ENCODE data around the gene WWC1. TPM values are rescaled to one million over a fixed set of nuclear protein-coding genes. Genes with fewer than 3 reads are reported as not detected.

WWC1 gene
- total RNA-seq, 1 experiment from 2014 or later, result 97.7 TPM

GRCh38 chr5:168305281-168305680, 13.8 kb downstream of the WWC1 start:
- Histone ChIP-seq H2AFZ (no peak overlapping the region), H3K27me3 (ENCODE audit: insufficient read depth, low read depth) (no peaks in the 10 kb centered on the region), H3F3A (ENCODE audit: insufficient read depth, low read depth) (peaks cover 32% of the 10 kb centered on the region), H3K27ac (no peak overlapping the region), H3K4me2 (no peak overlapping the region), H3K79me2 (ENCODE audit: low read depth) (peaks cover 92% of the 10 kb centered on the region), H4K20me1 (ENCODE audit: insufficient read depth) (no peaks in the 10 kb centered on the region; the same call in 1 of the 2 replicates), H3K4me3 (no peak overlapping the region), H3K9me3 (ENCODE audit: insufficient read depth, low read depth) (no peaks in the 10 kb centered on the region), H3K9me2 (ENCODE audit: insufficient read depth) (no peaks in the 10 kb centered on the region), H3K4me1 (replicated peaks; ENCODE audit: insufficient read depth) (peaks cover 41% of the 10 kb centered on the region), H3K36me3 (ENCODE audit: low read depth) (peaks cover 14% of the 10 kb centered on the region; the same call in 1 of the 2 replicates)
- intact Hi-C loops (cut with micrococcal nuclease; ENCODE audit: unreplicated experiment), result no loop called here
- BruUV-seq (replicated peaks), result no TSS peak
- no peak for DNase-seq
- ChIA-PET POLR2A (ENCODE audit: unreplicated experiment) (interaction anchor here (0.7 to 0.8 kb wide), 2 partner anchors 9 to 653 kb away, joined by 3 read pairs; no protein-coding TSS in a partner anchor), CTCF (interaction anchor here (0.6 kb wide), 1 partner anchor 10 kb away, joined by 6 read pairs; no protein-coding TSS in a partner anchor)
- TF ChIP-seq EZH2 (IDR thresholded peaks at IDR 0.05; ENCODE audit: low read depth), result no peak
- no peak for TF ChIP-seq CTCF (conservative IDR thresholded peaks at IDR 0.05)

GRCh38 chr5:168307022-168307421, 15.6 kb downstream of the WWC1 start:
- H3K9me3 ChIP-seq (ENCODE audit: insufficient read depth, low read depth), result no peaks in the 10 kb centered on the region
- H3K4me3 ChIP-seq, result no peak overlapping the region
- CTCF ChIA-PET, result interaction anchor here (0.6 to 0.9 kb wide), 2 partner anchors 13 to 16 kb away, joined by 3 to 5 read pairs; no protein-coding TSS in a partner anchor
- peaks cover 23% of the 10 kb centered on the region; the same call in 1 of the 2 replicates for H3F3A ChIP-seq (ENCODE audit: insufficient read depth, low read depth)
- intact Hi-C loops (cut with micrococcal nuclease; ENCODE audit: unreplicated experiment), result no loop called here
- H3K79me2 ChIP-seq (ENCODE audit: low read depth), result peaks cover 96% of the 10 kb centered on the region
- TF ChIP-seq EZH2 (IDR thresholded peaks at IDR 0.05; ENCODE audit: low read depth) (no peak), CTCF (conservative IDR thresholded peaks at IDR 0.05) (no peak)
- peaks cover 38% of the 10 kb centered on the region for H3K4me1 ChIP-seq (replicated peaks; ENCODE audit: insufficient read depth)
- no TSS peak for BruUV-seq (replicated peaks)
- H2AFZ ChIP-seq, result no peak overlapping the region
- no peaks in the 10 kb centered on the region for H3K9me2 ChIP-seq (ENCODE audit: insufficient read depth)
- H3K36me3 ChIP-seq (ENCODE audit: low read depth), result peaks cover 5% of the 10 kb centered on the region; the same call in 1 of the 2 replicates
- no peak for DNase-seq
- no peaks in the 10 kb centered on the region for H3K27me3 ChIP-seq (ENCODE audit: insufficient read depth, low read depth)
- H4K20me1 ChIP-seq (ENCODE audit: insufficient read depth), result no peaks in the 10 kb centered on the region; the same call in none of the 2 replicates
- POLR2A ChIA-PET (ENCODE audit: unreplicated experiment), result interaction anchor here (0.6 kb wide), 2 partner anchors 16 to 62 kb away, joined by 4 to 10 read pairs; no protein-coding TSS in a partner anchor
- H3K4me2 ChIP-seq, result no peak overlapping the region
- no peak overlapping the region for H3K27ac ChIP-seq

- CTCF ChIA-PET, result no interaction called here
- Histone ChIP-seq H3K9me2 (ENCODE audit: insufficient read depth) (no peaks in the 10 kb centered on the region), H3K4me2 (no peak overlapping the region), H4K20me1 (ENCODE audit: insufficient read depth) (no peaks in the 10 kb centered on the region; the same call in none of the 2 replicates), H3K9me3 (ENCODE audit: insufficient read depth, low read depth) (no peaks in the 10 kb centered on the region), H3K27me3 (ENCODE audit: insufficient read depth, low read depth) (no peaks in the 10 kb centered on the region), H3K36me3 (ENCODE audit: low read depth) (peaks cover 2% of the 10 kb centered on the region; the same call in 1 of the 2 replicates), H3K4me1 (replicated peaks; ENCODE audit: insufficient read depth) (peaks cover 38% of the 10 kb centered on the region), H3F3A (ENCODE audit: insufficient read depth, low read depth) (peaks cover 23% of the 10 kb centered on the region; the same call in 1 of the 2 replicates), H2AFZ (no peak overlapping the region), H3K79me2 (ENCODE audit: low read depth) (peaks cover 96% of the 10 kb centered on the region), H3K4me3 (no peak overlapping the region), H3K27ac (no peak overlapping the region)
- intact Hi-C loops (cut with micrococcal nuclease; ENCODE audit: unreplicated experiment), result no loop called here
- POLR2A ChIA-PET (ENCODE audit: unreplicated experiment), result no interaction called here
- TF ChIP-seq CTCF (conservative IDR thresholded peaks at IDR 0.05) (no peak), EZH2 (IDR thresholded peaks at IDR 0.05; ENCODE audit: low read depth) (no peak)
- BruUV-seq (replicated peaks), result no TSS peak
- DNase-seq, result no peak
Measured at GRCh38 chr5:168307925-168308584, 16.6 kb downstream of the WWC1 start.

All from PC-9 (cell line).